GM19023 (cell line): ENCODE results near the gene SUGCT.
"Not testable (repeated sequence)": the region's sequence is repeated elsewhere in the genome, so short reads cannot be mapped to it uniquely, and the experiment has no call there.

ENCODE experiments used
- ATAC-seq: cut with Tn5 transposase; IDR thresholded peaks from one replicate; pipeline ENCODE4 v1.9.1; 2021; ENCODE audit warnings: mild to moderate bottlenecking, moderate library complexity; ENCODE audit not compliant: unreplicated experiment

Gene SUGCT

GRCh38 chr7:40602351-40602750, 467.5 kb downstream of the SUGCT start:
- ATAC-seq = not testable (repeated sequence)

GRCh38 chr7:40604601-40605438, 470.0 kb downstream of the SUGCT start:
- peak; percentile 78 for ATAC-seq

- ATAC-seq = no peak
Observed at GRCh38 chr7:40608321-40609075, 473.7 kb downstream of the SUGCT start.

- no peak for ATAC-seq
Observed at GRCh38 chr7:40610461-40610860, 475.7 kb downstream of the SUGCT start.

GRCh38 chr7:40611095-40611871, 476.5 kb downstream of the SUGCT start:
- ATAC-seq = no peak

GRCh38 chr7:40612298-40612697, 477.5 kb downstream of the SUGCT start:
- ATAC-seq = no peak

- ATAC-seq = no peak
Observed at GRCh38 chr7:40619647-40620046, 484.8 kb downstream of the SUGCT start.

- ATAC-seq = no peak
Observed at GRCh38 chr7:40621592-40621998, 486.8 kb downstream of the SUGCT start.

- ATAC-seq = no peak
Observed at GRCh38 chr7:40622941-40623501, 488.2 kb downstream of the SUGCT start.

- no peak for ATAC-seq
Observed at GRCh38 chr7:40623863-40624262, 489.1 kb downstream of the SUGCT start.

- not testable (repeated sequence) for ATAC-seq
Observed at GRCh38 chr7:40627361-40627760, 492.6 kb downstream of the SUGCT start.

GRCh38 chr7:40629891-40630290, 495.1 kb downstream of the SUGCT start:
- no peak for ATAC-seq

GRCh38 chr7:40634118-40634517, 499.3 kb downstream of the SUGCT start:
- no peak for ATAC-seq

GRCh38 chr7:40638545-40639320, 503.9 kb downstream of the SUGCT start:
- ATAC-seq = no peak

- no peak for ATAC-seq
Observed at GRCh38 chr7:40640566-40640965, 505.8 kb downstream of the SUGCT start.

GRCh38 chr7:40641701-40642100, 506.9 kb downstream of the SUGCT start:
- no peak for ATAC-seq

- no peak for ATAC-seq
Observed at GRCh38 chr7:40643664-40644063, 508.9 kb downstream of the SUGCT start.

- ATAC-seq = no peak
Observed at GRCh38 chr7:40644454-40645188, 509.8 kb downstream of the SUGCT start.

GRCh38 chr7:40645197-40645596, 510.4 kb downstream of the SUGCT start:
- no peak for ATAC-seq

- ATAC-seq = no peak
Observed at GRCh38 chr7:40646717-40647116, 511.9 kb downstream of the SUGCT start.
